NCI-H2107 treated with DMSO at 0.1 percent for 48 hours (cell line): Measurements from ENCODE around the gene SLC9A5.

ENCODE experiments used
- DNase-seq: peaks from one replicate; lab custom pipeline; 2025; ENCODE audit not compliant: unreplicated experiment; lab: John Stamatoyannopoulos, UW

Gene SLC9A5

GRCh38 chr16:67238278-67238575 lies 10.6 kb upstream of the SLC9A5 start:
- no peak for DNase-seq

GRCh38 chr16:67238806-67239470 lies 9.8 kb upstream of the SLC9A5 start:
- DNase-seq: no peak

- no peak for DNase-seq
Measured at GRCh38 chr16:67240506-67240905, 8.3 kb upstream of the SLC9A5 start.

GRCh38 chr16:67241008-67241900 lies 7.5 kb upstream of the SLC9A5 start:
- DNase-seq: no peak

- DNase-seq: no peak
Measured at GRCh38 chr16:67242138-67242730, 6.5 kb upstream of the SLC9A5 start.

GRCh38 chr16:67243481-67243880 lies 5.3 kb upstream of the SLC9A5 start:
- DNase-seq: no peak

- DNase-seq: no peak
Measured at GRCh38 chr16:67244387-67245185, 4.2 kb upstream of the SLC9A5 start.

GRCh38 chr16:67245186-67245585 lies 3.6 kb upstream of the SLC9A5 start:
- DNase-seq: no peak

- DNase-seq: no peak
Measured at GRCh38 chr16:67245674-67246080, 3.1 kb upstream of the SLC9A5 start.

- no peak for DNase-seq
Measured at GRCh38 chr16:67246081-67246755, 2.6 kb upstream of the SLC9A5 start.

GRCh38 chr16:67246756-67247191 lies 2.0 kb upstream of the SLC9A5 start:
- peak; percentile 36 for DNase-seq

GRCh38 chr16:67247192-67248072 lies 1.3 kb upstream of the SLC9A5 start, which contains the start of gene FHOD1:
Gene FHOD1 (minus strand): TSS chr16:67247481. CDS start chr16:67247410, 71 bp downstream.
- peak; percentile 40 for DNase-seq

- DNase-seq: no peak
Measured at GRCh38 chr16:67248073-67248400, 742 bp upstream of the SLC9A5 start.

- DNase-seq: no peak
Measured at GRCh38 chr16:67249178-67250044, 632 bp downstream of the SLC9A5 start.

- no peak for DNase-seq
Measured at GRCh38 chr16:67250045-67250327, 1.2 kb downstream of the SLC9A5 start.

GRCh38 chr16:67252609-67253497 lies 4.1 kb downstream of the SLC9A5 start:
- no peak for DNase-seq

- no peak for DNase-seq
Measured at GRCh38 chr16:67254801-67255552, 6.2 kb downstream of the SLC9A5 start.
